ENCODE measurements around the gene TUT4. TPM values are rescaled to one million over a fixed set of nuclear protein-coding genes. Genes with fewer than 3 reads are reported as not detected.

The TUT4 gene
- total RNA-seq, 1 experiment from 2014 or later, result 17.7 TPM

- peak; percentile 10 for DNase-seq (ENCODE audit: low spot score)
These were observed 18.9 kb upstream of the TUT4 start for GRCh38 chr1:52571783-52572182.

- DNase-seq (ENCODE audit: low spot score), result no peak
These were observed 16.7 kb upstream of the TUT4 start for GRCh38 chr1:52569449-52570210.

- no peak for DNase-seq (ENCODE audit: low spot score)
These were observed 15.1 kb upstream of the TUT4 start for GRCh38 chr1:52567943-52568342.

- no peak for DNase-seq (ENCODE audit: low spot score)
These were observed 9.9 kb upstream of the TUT4 start for GRCh38 chr1:52562766-52563165.

GRCh38 chr1:52559875-52560274 is 7.0 kb upstream of the TUT4 start:
- DNase-seq (ENCODE audit: low spot score), result no peak

- no peak for DNase-seq (ENCODE audit: low spot score)
These were observed 6.0 kb upstream of the TUT4 start for GRCh38 chr1:52558941-52559340.

- DNase-seq (ENCODE audit: low spot score), result no peak
These were observed 3.9 kb upstream of the TUT4 start for GRCh38 chr1:52556641-52557360.

- DNase-seq (ENCODE audit: low spot score), result no peak
These were observed 1.9 kb upstream of the TUT4 start for GRCh38 chr1:52554756-52555155.

GRCh38 chr1:52554267-52554640 is 1.4 kb upstream of the TUT4 start:
- DNase-seq (ENCODE audit: low spot score), result no peak

- peak; percentile 54 for DNase-seq (ENCODE audit: low spot score)
These were observed 722 bp upstream of the TUT4 start for GRCh38 chr1:52553362-52554266.

GRCh38 chr1:52552236-52552504 is 722 bp downstream of the TUT4 start:
- peak; percentile 58 for DNase-seq (ENCODE audit: low spot score)

GRCh38 chr1:52551507-52552235 is 1.2 kb downstream of the TUT4 start:
- DNase-seq (ENCODE audit: low spot score), result peak; percentile 46

- no peak for DNase-seq (ENCODE audit: low spot score)
These were observed 2.4 kb downstream of the TUT4 start for GRCh38 chr1:52550447-52550846.

GRCh38 chr1:52549267-52549666 is 3.6 kb downstream of the TUT4 start:
- DNase-seq (ENCODE audit: low spot score), result no peak

- no peak for DNase-seq (ENCODE audit: low spot score)
These were observed 6.0 kb downstream of the TUT4 start for GRCh38 chr1:52546852-52547251.

GRCh38 chr1:52544665-52545525 is 8.0 kb downstream of the TUT4 start:
- DNase-seq (ENCODE audit: low spot score), result no peak

- DNase-seq (ENCODE audit: low spot score), result peak; percentile 15
These were observed 10.7 kb downstream of the TUT4 start for GRCh38 chr1:52542085-52542688.

GRCh38 chr1:52534928-52535764 is 17.7 kb downstream of the TUT4 start:
- DNase-seq (ENCODE audit: low spot score), result no peak

GRCh38 chr1:52533713-52534112 is 19.2 kb downstream of the TUT4 start:
- no peak for DNase-seq (ENCODE audit: low spot score)

Measured in HT-29 (cell line).